GM23338 (cell line): Measurements from ENCODE around the gene TOR1B. TPM values are rescaled to one million over a fixed set of nuclear protein-coding genes. Genes with fewer than 3 reads are reported as not detected.

ENCODE experiments used
- ATAC-seq: fragments of 200-7000 bp; cut with Tn5 transposase; 3 replicates; pipeline ENCODE4 v1.9.1; 2020
- DNase-seq: peaks from one replicate; pipeline ENCODE4 v3.0.0-alpha.2; 2015; ENCODE audit warnings: low spot score
- H2AFZ ChIP-seq: fragments of 200-600 bp; sonication (generic); 2 replicates; pipeline ENCODE4 v1.8.0; 2016; ENCODE audit warnings: antibody characterized with exemption, mild to moderate bottlenecking, moderate library complexity
- H3F3A ChIP-seq: fragments of 200-600 bp; sonication (generic); replicated peaks from 2 replicates; pipeline ENCODE4 v1.8.0; 2017; ENCODE audit warnings: antibody characterized with exemption, mixed run types, low read depth
- H3K27ac ChIP-seq: fragments of 200-600 bp; sonication (generic); 2 replicates; pipeline ENCODE4 v1.6.1; 2016; ENCODE audit warnings: low read depth
- H3K27me3 ChIP-seq: fragments of 200-600 bp; sonication (generic); 2 replicates; pipeline ENCODE4 v1.8.0; 2016; ENCODE audit warnings: mild to moderate bottlenecking, mixed run types, moderate library complexity; ENCODE audit not compliant: insufficient read depth
- H3K36me3 ChIP-seq: fragments of 200-600 bp; sonication (generic); 2 replicates; pipeline ENCODE4 v1.8.0; 2016; ENCODE audit warnings: mild to moderate bottlenecking; ENCODE audit not compliant: insufficient read depth
- H3K4me1 ChIP-seq: fragments of 200-600 bp; sonication (generic); 2 replicates; pipeline ENCODE4 v1.8.0; 2016; ENCODE audit warnings: mild to moderate bottlenecking, moderate library complexity; ENCODE audit not compliant: insufficient read depth
- H3K4me2 ChIP-seq: fragments of 200-600 bp; sonication (generic); 2 replicates; pipeline ENCODE4 v1.7.1; 2017; ENCODE audit warnings: mixed run types
- H3K4me3 ChIP-seq: fragments of 200-600 bp; sonication (generic); 2 replicates; pipeline ENCODE4 v1.6.1; 2016; ENCODE audit warnings: mixed run types
- H3K79me2 ChIP-seq: fragments of 200-600 bp; sonication (generic); replicated peaks from 2 replicates; pipeline ENCODE4 v1.8.0; 2017; ENCODE audit warnings: mild to moderate bottlenecking; ENCODE audit not compliant: insufficient read depth
- H3K9me2 ChIP-seq: fragments of 200-600 bp; sonication (generic); 2 replicates; pipeline ENCODE4 v1.8.0; 2017; ENCODE audit not compliant: insufficient read depth
- H4K20me1 ChIP-seq: fragments of 200-600 bp; sonication (generic); replicated peaks from 2 replicates; pipeline ENCODE4 v1.8.0; 2017; ENCODE audit warnings: mild to moderate bottlenecking; ENCODE audit not compliant: insufficient read depth
- H3K27ac Mint-ChIP-seq: 2 replicates; pipeline ENCODE4 v1.8.0; 2020; ENCODE audit warnings: inconsistent platforms, mild to moderate bottlenecking, moderate library complexity, mixed read lengths
- H3K27me3 Mint-ChIP-seq: 3 replicates; pipeline ENCODE4 v1.8.0; 2022; ENCODE audit warnings: low read depth, mild to moderate bottlenecking, moderate library complexity, mixed read lengths, inconsistent platforms; ENCODE audit not compliant: insufficient read depth, poor library complexity
- H3K36me3 Mint-ChIP-seq: 3 replicates; pipeline ENCODE4 v1.8.0; 2021; ENCODE audit warnings: low read depth, mild to moderate bottlenecking, inconsistent platforms, moderate library complexity, mixed read lengths
- H3K4me1 Mint-ChIP-seq: 3 replicates; pipeline ENCODE4 v1.8.0; 2020; ENCODE audit warnings: mild to moderate bottlenecking, inconsistent platforms, mixed read lengths
- H3K4me3 Mint-ChIP-seq: 3 replicates; pipeline ENCODE4 v1.8.0; 2021; ENCODE audit warnings: moderate library complexity, mild to moderate bottlenecking, inconsistent platforms, mixed read lengths
- H3K9me3 Mint-ChIP-seq: 3 replicates; pipeline ENCODE4 v1.8.0; 2020; ENCODE audit warnings: moderate library complexity, mild to moderate bottlenecking, inconsistent platforms, mixed read lengths
- CREB1 ChIP-seq: fragments of 250-450 bp; sonication (Bioruptor Pico); IDR thresholded peaks from 2 replicates; pipeline ENCODE4 v1.5.0; 2020; ENCODE audit warnings: low read depth, mild to moderate bottlenecking, moderate library complexity
- CTCF ChIP-seq, 2 experiments: fragments of 200-600 bp in 1 of 2; sonication (generic) in 1 of 2; conservative IDR thresholded peaks; 2 replicates each; pipeline versions ENCODE4 v1.5.1 to v1.6.1; 2016 to 2017; ENCODE audit warnings: antibody characterized with exemption in 2 of 2, low read depth in 2 of 2, mild to moderate bottlenecking in 2 of 2, moderate library complexity in 1 of 2
- ETS1 ChIP-seq: IDR thresholded peaks from 2 replicates; pipeline ENCODE4 v1.6.1; 2016; ENCODE audit warnings: antibody characterized with exemption
- EZH2 ChIP-seq: fragments of 200-600 bp; sonication (generic); IDR thresholded peaks from one replicate; pipeline ENCODE4 v1.8.0; 2017; ENCODE audit warnings: antibody characterized with exemption, mild to moderate bottlenecking, low read depth; ENCODE audit not compliant: unreplicated experiment
- EZH2phosphoT487 ChIP-seq: fragments of 200-600 bp; sonication (generic); IDR thresholded peaks from one replicate; pipeline ENCODE4 v1.8.1; 2018; ENCODE audit warnings: antibody characterized with exemption; ENCODE audit not compliant: unreplicated experiment
- JUNB ChIP-seq: IDR thresholded peaks from one replicate; pipeline ENCODE4 v1.6.1; 2016; ENCODE audit warnings: antibody characterized with exemption; ENCODE audit not compliant: unreplicated experiment
- NANOG ChIP-seq: IDR thresholded peaks from 2 replicates; pipeline ENCODE4 v1.6.1; 2016; ENCODE audit warnings: antibody characterized with exemption, borderline replicate concordance
- POLR2AphosphoS5 ChIP-seq: IDR thresholded peaks from 2 replicates; pipeline ENCODE4 v1.6.1; 2016; ENCODE audit warnings: antibody characterized with exemption, low read depth
- REST ChIP-seq: IDR thresholded peaks from one replicate; pipeline ENCODE4 v1.6.1; 2018; ENCODE audit warnings: antibody characterized with exemption; ENCODE audit not compliant: unreplicated experiment
- STAT1 ChIP-seq: IDR thresholded peaks from one replicate; pipeline ENCODE4 v1.6.1; 2016; ENCODE audit warnings: antibody characterized with exemption; ENCODE audit not compliant: unreplicated experiment
- ZNF114 ChIP-seq: fragments of 250-450 bp; sonication (Bioruptor Pico); IDR thresholded peaks from 2 replicates; pipeline ENCODE4 v1.5.0; 2020; ENCODE audit warnings: mild to moderate bottlenecking, moderate library complexity
- ZNF331 ChIP-seq: fragments of 250-450 bp; sonication (Bioruptor Pico); IDR thresholded peaks from 2 replicates; pipeline ENCODE4 v1.5.0; 2020; ENCODE audit warnings: low read depth, mild to moderate bottlenecking, moderate library complexity
- ZNF462 ChIP-seq: fragments of 250-450 bp; sonication (Bioruptor Pico); IDR thresholded peaks from 2 replicates; pipeline ENCODE4 v1.5.0; 2020; ENCODE audit warnings: mild to moderate bottlenecking, moderate library complexity
- polyA plus RNA-seq: library from polyadenylated mRNA; unstranded; fragments of >200 nt; fragmentation: Nextera tagmentation; extraction: Ambion mirVana; gene quantifications from 2 replicates; pipeline ENCODE4 v1.2.1, GENCODE V29; 2016
- total RNA-seq: library from RNA; depleted of rRNA; stranded (reverse); fragments of >200 nt; shearing (Covaris generic); gene quantifications from 2 replicates; pipeline ENCODE4 v1.2.3, GENCODE V29; 2014

Gene TOR1B
- total and polyA plus RNA-seq, 2 experiments from 2014 or later: 10.6 to 42.4 TPM

- Mint-ChIP-seq H3K36me3 (peaks cover 17% of the 10 kb centered on the region), H3K27me3 (peaks cover 11% of the 10 kb centered on the region), H3K9me3 (no peaks in the 10 kb centered on the region; the same call in 2 of the 3 replicates), H3K4me1 (peaks cover 50% of the 10 kb centered on the region), H3K27ac (peak overlapping the region; percentile 92), H3K4me3 (peak overlapping the region; percentile 95)
- peak; percentile 52 for DNase-seq
- Histone ChIP-seq H3K9me2 (no peaks in the 10 kb centered on the region), H3K4me3 (peak overlapping the region; percentile 97), H3K79me2 (peaks cover 11% of the 10 kb centered on the region), H3K36me3 (peaks cover 20% of the 10 kb centered on the region), H3K27ac (peak overlapping the region; percentile 80), H3K4me1 (peaks cover 37% of the 10 kb centered on the region), H3F3A (peaks cover 9% of the 10 kb centered on the region; the same call in 1 of the 2 replicates), H4K20me1 (no peaks in the 10 kb centered on the region), H3K4me2 (peak overlapping the region; percentile 99), H3K27me3 (no peaks in the 10 kb centered on the region), H2AFZ (peak overlapping the region; percentile 86)
- TF ChIP-seq ZNF114 (CRISPR knock-in tag) (no peak), POLR2AphosphoS5 (no peak), NANOG (no peak), JUNB (no peak), STAT1 (no peak), ETS1 (no peak), EZH2phosphoT487 (no peak), ZNF462 (CRISPR knock-in tag) (no peak), ZNF331 (CRISPR knock-in tag) (no peak), CREB1 (CRISPR knock-in tag) (no peak), CTCF (conservative IDR thresholded peaks at IDR 0.05; ENCODE audit: low read depth in 2 of 2) (no peak), REST (no peak), EZH2 (no peak)
- peak; percentile 8; the same call in 1 of the 3 replicates for ATAC-seq
These were observed 32.9 kb downstream of the TOR1B start for GRCh38 chr9:129835860-129836223.
